ENCODE results near the gene CEP295NL.
"Not testable (repeated sequence)": the region's sequence is repeated elsewhere in the genome, so short reads cannot be mapped to it uniquely, and the experiment has no call there.

CEP295NL gene

GRCh38 chr17:78878871-78879527 is 24.0 kb downstream of the CEP295NL start:
- Mint-ChIP-seq H3K4me3 (peak overlapping the region; percentile 31), H3K4me1 (ENCODE audit: low read depth) (peaks cover 25% of the 10 kb centered on the region), H3K36me3 (ENCODE audit: low read depth) (no peaks in the 10 kb centered on the region), H3K27ac (no peak overlapping the region), H3K27me3 (peaks cover 7% of the 10 kb centered on the region), H3K9me3 (no peaks in the 10 kb centered on the region)
- DNase-seq: no peak

DNA sequence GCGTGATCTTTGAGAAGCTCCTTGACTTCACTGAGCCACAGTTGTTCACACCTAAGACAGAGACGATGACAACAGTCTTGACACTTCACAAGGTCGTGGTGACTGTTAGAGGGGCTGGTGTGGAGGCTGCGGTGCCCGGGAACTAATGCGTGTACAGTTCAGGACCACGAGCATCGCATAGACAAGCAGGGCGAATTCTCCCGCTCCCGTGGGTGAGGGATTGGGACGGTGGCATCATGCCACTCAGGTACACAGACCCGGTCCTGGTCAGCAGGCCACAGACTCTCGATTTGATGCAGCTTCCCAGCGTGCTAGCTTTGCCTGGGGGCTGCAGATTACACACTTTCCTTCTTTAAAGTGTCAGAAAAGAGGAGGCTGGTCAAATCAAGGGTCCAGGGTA is 24.7 kb downstream of the CEP295NL start:
- no peak for DNase-seq
- H3K27me3 Mint-ChIP-seq: peaks cover 7% of the 10 kb centered on the region
- no peaks in the 10 kb centered on the region for H3K9me3 Mint-ChIP-seq
- H3K36me3 Mint-ChIP-seq (ENCODE audit: low read depth): no peaks in the 10 kb centered on the region
- peaks cover 19% of the 10 kb centered on the region for H3K4me1 Mint-ChIP-seq (ENCODE audit: low read depth)
- peak overlapping the region; percentile 30 for H3K27ac Mint-ChIP-seq
- no peak overlapping the region for H3K4me3 Mint-ChIP-seq

DNA sequence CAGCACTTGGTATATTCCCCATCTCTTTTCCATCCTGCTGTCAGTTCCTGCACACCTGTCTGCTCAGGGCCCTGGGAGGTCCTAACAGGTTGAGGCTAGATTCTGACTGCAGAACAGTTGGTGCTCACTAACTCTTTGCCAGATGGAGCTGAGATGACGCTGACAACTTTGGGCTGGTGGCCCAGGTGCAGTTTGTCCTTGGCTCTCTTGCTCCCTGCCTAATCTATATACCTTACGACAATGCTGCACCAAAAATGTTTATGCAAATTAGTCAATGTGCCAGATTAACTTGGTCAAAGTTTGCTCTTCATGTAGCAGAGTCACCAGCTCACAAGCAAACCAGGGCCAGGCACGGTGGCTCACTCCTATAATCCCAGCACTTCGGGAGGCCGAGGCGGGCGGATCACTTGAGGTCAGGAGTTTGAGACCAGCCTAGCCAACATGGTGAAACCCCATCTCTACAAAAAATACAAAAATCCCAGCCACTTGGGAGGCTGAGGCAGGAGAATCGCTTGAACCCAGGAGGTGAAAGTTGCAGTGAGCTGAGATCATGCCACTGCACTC is 26.0 kb downstream of the CEP295NL start:
- peaks cover 14% of the 10 kb centered on the region for H3K4me1 Mint-ChIP-seq (ENCODE audit: low read depth)
- not testable (repeated sequence) for H3K4me3 Mint-ChIP-seq; H3K27me3 Mint-ChIP-seq; H3K36me3 Mint-ChIP-seq (ENCODE audit: low read depth); H3K9me3 Mint-ChIP-seq; DNase-seq; H3K27ac Mint-ChIP-seq

DNA sequence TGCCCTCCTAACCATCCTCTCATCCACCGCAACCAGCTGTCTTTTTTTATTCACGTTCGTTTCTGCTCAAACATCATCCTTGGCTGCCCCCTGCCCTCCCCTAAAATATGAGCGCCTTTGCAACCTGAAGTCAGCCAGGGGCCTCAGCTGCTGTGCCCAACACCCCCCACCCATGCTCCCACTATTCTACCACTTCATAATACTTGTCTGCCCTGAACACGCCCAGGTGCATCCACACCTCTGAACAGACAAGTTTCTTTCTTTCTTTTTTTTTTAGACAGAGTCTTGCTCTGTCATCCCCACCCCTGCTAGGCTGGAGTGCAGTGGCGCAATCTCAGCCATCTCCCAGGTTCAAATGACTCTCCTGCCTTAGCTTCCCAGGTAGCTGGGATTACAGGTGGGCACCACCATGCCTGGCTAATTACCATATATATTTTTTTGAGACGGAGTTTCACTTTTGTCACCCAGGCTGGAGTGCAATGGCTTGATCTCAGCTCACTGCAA is 26.9 kb downstream of the CEP295NL start:
- Mint-ChIP-seq H3K27me3 (peaks cover 7% of the 10 kb centered on the region), H3K36me3 (ENCODE audit: low read depth) (no peaks in the 10 kb centered on the region), H3K4me1 (ENCODE audit: low read depth) (peaks cover 14% of the 10 kb centered on the region), H3K4me3 (no peak overlapping the region), H3K9me3 (no peaks in the 10 kb centered on the region), H3K27ac (no peak overlapping the region)
- no peak for DNase-seq

DNA sequence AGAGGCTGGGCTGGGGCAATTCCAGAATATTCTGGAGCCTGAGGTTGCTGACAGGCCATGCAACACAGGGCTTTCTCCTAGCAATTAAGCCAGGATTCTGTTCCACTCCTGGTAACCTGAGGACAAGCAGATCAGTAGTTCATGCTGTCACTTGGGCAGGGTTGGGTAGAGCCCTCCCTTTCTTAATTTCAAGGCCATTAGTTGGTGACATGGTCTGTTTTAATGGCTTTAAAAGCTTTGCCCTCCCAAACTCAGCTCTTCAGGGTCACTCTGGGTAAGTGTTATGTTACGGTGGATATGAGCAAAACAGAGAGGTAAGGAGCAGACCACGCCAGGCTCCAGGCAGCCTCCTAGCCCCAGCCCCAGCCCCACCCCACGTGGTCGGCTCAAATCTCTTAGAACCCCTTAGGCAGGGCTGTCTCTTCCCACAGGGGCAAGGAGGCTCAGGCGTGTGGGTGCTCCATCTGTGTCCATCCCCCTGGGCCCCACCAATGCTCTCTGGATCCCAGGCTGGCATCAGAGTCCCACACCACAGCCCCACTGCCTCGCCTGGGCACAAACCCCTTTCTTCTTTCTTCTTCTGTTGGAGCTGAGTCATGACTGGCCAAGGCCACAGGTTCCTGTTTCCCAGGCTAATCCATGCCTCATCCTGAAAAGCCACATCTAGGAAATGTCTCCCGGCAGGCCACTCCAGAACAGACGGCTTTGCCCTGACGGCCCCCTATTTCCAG is 27.5 kb downstream of the CEP295NL start:
- Mint-ChIP-seq H3K27me3 (peaks cover 7% of the 10 kb centered on the region), H3K9me3 (no peaks in the 10 kb centered on the region), H3K4me1 (ENCODE audit: low read depth) (peaks cover 14% of the 10 kb centered on the region), H3K4me3 (no peak overlapping the region), H3K36me3 (ENCODE audit: low read depth) (no peaks in the 10 kb centered on the region), H3K27ac (no peak overlapping the region)
- no peak for DNase-seq

- DNase-seq: no peak
- no peaks in the 10 kb centered on the region for H3K9me3 Mint-ChIP-seq
- H3K27me3 Mint-ChIP-seq: no peaks in the 10 kb centered on the region
- no peaks in the 10 kb centered on the region for H3K36me3 Mint-ChIP-seq (ENCODE audit: low read depth)
- H3K27ac Mint-ChIP-seq: no peak overlapping the region
- no peak overlapping the region for H3K4me3 Mint-ChIP-seq
- H3K4me1 Mint-ChIP-seq (ENCODE audit: low read depth): peaks cover 1% of the 10 kb centered on the region
Measured at GRCh38 chr17:78873519-78874340, 29.3 kb downstream of the CEP295NL start.

- no peaks in the 10 kb centered on the region for H3K27me3 Mint-ChIP-seq
- H3K4me3 Mint-ChIP-seq: no peak overlapping the region
- no peak for DNase-seq
- H3K4me1 Mint-ChIP-seq (ENCODE audit: low read depth): no peaks in the 10 kb centered on the region
- H3K36me3 Mint-ChIP-seq (ENCODE audit: low read depth): no peaks in the 10 kb centered on the region
- H3K9me3 Mint-ChIP-seq: no peaks in the 10 kb centered on the region
- no peak overlapping the region for H3K27ac Mint-ChIP-seq
Measured at GRCh38 chr17:78872486-78872885, 30.5 kb downstream of the CEP295NL start.

DNA sequence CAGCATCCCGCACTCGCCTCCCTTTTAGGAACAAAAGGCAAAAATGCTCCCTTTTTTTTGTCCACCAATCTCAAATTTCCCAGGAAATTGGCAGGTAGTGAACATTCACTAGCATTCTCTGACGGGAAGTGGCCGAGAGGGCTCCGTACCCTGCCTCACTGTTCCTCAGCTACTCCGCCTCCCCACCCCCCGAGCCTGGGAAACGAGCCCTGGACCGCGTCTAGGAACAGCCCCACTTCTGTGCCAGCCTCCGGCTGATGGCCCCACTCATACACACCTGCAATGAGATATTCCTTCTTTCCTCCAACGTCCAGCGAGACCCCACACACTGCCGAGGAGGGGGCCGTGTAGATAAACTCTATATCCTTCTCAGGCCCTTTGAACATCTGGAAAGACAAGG is 32.4 kb downstream of the CEP295NL start:
- Mint-ChIP-seq H3K9me3 (no peaks in the 10 kb centered on the region), H3K27ac (no peak overlapping the region), H3K4me3 (no peak overlapping the region), H3K27me3 (no peaks in the 10 kb centered on the region), H3K36me3 (ENCODE audit: low read depth) (no peaks in the 10 kb centered on the region), H3K4me1 (ENCODE audit: low read depth) (peaks cover 2% of the 10 kb centered on the region)
- DNase-seq: no peak

DNA sequence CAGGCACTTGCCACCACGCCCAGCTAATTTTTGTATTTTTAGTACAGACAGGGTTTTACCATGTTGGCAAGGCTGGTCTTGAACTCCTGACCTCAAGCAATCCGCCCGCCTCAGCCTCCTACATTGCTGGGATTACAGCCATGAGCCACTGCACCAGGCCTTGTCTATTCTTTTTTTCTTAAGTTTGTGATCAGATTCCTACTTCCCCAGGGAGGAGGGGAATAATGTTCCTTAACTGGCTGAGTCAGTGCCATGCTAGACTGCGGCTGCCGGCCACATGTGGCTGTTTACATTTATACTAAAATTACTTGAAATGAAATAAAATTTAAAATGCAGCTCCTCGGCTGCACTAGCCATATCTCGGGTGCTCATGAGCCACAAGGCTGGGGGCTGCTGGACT is 34.6 kb downstream of the CEP295NL start:
- Mint-ChIP-seq H3K4me3 (no peak overlapping the region), H3K27ac (no peak overlapping the region), H3K27me3 (no peaks in the 10 kb centered on the region), H3K4me1 (ENCODE audit: low read depth) (peaks cover 3% of the 10 kb centered on the region), H3K36me3 (ENCODE audit: low read depth) (no peaks in the 10 kb centered on the region), H3K9me3 (no peaks in the 10 kb centered on the region)
- no peak for DNase-seq

GRCh38 chr17:78867046-78867445 is 36.0 kb downstream of the CEP295NL start:
- H3K9me3 Mint-ChIP-seq; H3K4me3 Mint-ChIP-seq; H3K27me3 Mint-ChIP-seq; H3K36me3 Mint-ChIP-seq (ENCODE audit: low read depth); H3K4me1 Mint-ChIP-seq (ENCODE audit: low read depth); DNase-seq; H3K27ac Mint-ChIP-seq: not testable (repeated sequence)

GRCh38 chr17:78865682-78866390 is 37.2 kb downstream of the CEP295NL start:
- Mint-ChIP-seq H3K4me1 (ENCODE audit: low read depth) (peaks cover 3% of the 10 kb centered on the region), H3K27ac (no peak overlapping the region), H3K9me3 (no peaks in the 10 kb centered on the region)

DNA sequence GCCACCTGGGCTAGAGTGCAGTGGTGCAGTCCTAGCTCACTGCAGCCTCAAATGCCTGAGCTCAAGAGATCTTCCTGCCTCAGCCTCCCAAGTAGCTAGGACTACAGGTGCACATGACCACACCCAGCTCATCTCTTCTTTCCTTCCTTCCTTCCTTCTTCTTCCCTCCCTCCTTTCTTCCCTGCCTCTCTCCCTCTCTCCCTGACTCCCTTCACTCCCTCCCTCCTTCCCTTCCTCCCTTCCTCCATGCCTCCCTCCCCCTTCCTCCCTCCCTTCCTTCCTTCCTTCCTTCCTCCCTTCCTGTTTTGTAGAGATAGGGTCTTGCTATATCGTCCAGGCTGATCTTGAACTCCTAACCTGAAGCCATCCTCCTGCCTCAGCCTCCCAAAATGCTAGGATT is 38.9 kb downstream of the CEP295NL start:
- no peak for DNase-seq
- no peaks in the 10 kb centered on the region for H3K27me3 Mint-ChIP-seq
- H3K9me3 Mint-ChIP-seq: no peaks in the 10 kb centered on the region
- H3K27ac Mint-ChIP-seq: no peak overlapping the region
- no peaks in the 10 kb centered on the region for H3K36me3 Mint-ChIP-seq (ENCODE audit: low read depth)
- H3K4me1 Mint-ChIP-seq (ENCODE audit: low read depth): peaks cover 3% of the 10 kb centered on the region
- no peak overlapping the region for H3K4me3 Mint-ChIP-seq

More at GRCh38 chr17:78865682-78866390, 37.2 kb downstream of the CEP295NL start:
- Mint-ChIP-seq H3K27me3 (no peaks in the 10 kb centered on the region), H3K4me3 (no peak overlapping the region), H3K36me3 (ENCODE audit: low read depth) (no peaks in the 10 kb centered on the region)
- DNase-seq: peak; percentile 79

DNA sequence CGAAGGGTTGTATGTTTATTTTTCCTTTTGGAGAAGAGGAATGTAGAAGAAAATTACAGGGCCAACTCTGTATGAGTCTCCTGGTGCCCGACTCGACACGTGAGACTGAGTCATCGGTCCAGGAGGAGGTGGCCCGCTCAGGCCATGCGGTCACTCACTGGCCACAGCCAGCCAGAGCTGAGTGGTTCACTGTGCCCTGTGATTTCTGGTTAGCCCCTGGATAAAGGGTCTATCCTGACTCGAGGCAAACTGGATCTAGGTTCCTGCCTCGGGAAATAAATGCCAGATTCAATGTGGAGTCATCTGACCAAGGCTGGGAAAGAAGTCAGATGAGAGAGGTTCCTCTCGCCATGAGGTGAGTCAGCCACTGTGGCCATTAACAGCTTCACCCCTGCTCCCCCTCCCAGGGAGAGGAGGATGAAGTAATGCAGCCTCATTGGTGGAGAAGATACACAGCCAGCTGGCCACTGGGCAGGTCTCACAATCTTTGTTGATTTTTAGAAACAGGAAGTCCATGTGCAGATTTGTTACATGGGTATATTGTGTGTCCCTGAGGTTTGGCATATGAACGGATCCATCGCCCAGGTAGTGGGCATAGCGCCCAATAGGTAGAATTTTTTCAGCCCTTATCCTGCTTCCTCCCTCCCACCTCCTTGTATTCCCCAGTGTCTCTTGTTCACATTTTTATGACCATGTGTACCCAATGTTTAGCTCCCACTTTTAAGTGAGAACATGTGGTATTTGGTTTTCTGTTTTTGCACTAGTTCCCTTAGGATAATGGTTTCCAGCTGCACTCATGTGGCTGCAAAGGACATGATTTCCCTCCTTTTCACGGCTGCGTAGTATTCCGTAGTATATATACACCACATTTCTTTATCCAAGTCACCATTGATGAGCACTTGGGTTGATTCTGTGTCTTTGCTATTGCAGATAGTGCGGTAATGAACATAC is 40.7 kb downstream of the CEP295NL start:
- Mint-ChIP-seq H3K27me3 (no peaks in the 10 kb centered on the region), H3K36me3 (ENCODE audit: low read depth) (no peaks in the 10 kb centered on the region), H3K9me3 (no peaks in the 10 kb centered on the region), H3K4me1 (ENCODE audit: low read depth) (peaks cover 3% of the 10 kb centered on the region), H3K4me3 (no peak overlapping the region), H3K27ac (no peak overlapping the region)
- DNase-seq: no peak
